ENCODE results near the gene ANKRD53.
A peak's percentile ranks its signal among the peaks of the same experiment; 100 is the strongest.
"Not testable (repeated sequence)": the region's sequence is repeated elsewhere in the genome, so short reads cannot be mapped to it uniquely, and the experiment has no call there.

The ANKRD53 gene

DNA sequence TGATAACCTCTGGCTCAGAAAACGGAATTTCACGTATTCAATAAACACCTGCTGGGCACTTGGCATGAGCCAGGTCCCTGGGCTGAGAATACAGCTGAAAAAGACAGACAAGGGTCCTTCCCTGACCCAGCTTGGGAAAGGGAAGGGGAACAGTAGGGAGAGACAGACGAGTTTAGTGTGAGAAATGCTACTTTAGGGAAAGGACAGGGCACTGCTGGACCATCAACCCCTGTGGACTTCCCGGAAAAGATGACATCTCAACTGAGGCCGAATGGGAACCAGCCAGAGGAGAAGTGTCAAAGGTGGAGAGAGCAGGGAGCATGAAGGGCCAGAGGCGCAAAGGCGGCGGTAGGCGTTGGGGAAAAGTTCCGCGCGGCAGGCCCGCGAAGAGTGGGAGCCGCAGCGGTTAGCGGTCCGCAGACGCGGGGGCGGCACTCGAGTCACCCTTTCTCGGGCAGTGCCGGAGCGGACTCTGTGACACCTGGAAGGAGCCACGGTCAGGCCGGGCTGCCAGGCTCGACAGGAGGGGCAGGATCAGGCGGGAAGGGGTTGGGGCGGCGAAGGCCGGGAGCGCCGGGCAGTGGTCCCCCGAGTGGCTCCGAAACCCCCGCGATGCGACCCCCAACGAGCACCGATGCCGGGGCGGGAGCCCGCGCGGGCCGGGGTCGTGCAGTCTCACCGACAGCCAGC lies 15.7 kb downstream of the ANKRD53 start:
- TF ChIP-seq, protein P1, sequence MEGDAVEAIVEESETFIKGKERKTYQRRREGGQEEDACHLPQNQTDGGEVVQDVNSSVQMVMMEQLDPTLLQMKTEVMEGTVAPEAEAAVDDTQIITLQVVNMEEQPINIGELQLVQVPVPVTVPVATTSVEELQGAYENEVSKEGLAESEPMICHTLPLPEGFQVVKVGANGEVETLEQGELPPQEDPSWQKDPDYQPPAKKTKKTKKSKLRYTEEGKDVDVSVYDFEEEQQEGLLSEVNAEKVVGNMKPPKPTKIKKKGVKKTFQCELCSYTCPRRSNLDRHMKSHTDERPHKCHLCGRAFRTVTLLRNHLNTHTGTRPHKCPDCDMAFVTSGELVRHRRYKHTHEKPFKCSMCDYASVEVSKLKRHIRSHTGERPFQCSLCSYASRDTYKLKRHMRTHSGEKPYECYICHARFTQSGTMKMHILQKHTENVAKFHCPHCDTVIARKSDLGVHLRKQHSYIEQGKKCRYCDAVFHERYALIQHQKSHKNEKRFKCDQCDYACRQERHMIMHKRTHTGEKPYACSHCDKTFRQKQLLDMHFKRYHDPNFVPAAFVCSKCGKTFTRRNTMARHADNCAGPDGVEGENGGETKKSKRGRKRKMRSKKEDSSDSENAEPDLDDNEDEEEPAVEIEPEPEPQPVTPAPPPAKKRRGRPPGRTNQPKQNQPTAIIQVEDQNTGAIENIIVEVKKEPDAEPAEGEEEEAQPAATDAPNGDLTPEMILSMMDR (IDR thresholded peaks at IDR 0.05; ENCODE audit: low read depth, low read length): no peak
- H3K4me3 ChIP-seq (replicated peaks in 1 of 2; ENCODE audit: low read depth in 2 of 2, low read length in 2 of 2): peak overlapping the region; percentile 93 to 94
- DNase-seq (ENCODE audit: low read depth in 2 of 2): peak in 1 of 2 donors; percentile 14

DNA sequence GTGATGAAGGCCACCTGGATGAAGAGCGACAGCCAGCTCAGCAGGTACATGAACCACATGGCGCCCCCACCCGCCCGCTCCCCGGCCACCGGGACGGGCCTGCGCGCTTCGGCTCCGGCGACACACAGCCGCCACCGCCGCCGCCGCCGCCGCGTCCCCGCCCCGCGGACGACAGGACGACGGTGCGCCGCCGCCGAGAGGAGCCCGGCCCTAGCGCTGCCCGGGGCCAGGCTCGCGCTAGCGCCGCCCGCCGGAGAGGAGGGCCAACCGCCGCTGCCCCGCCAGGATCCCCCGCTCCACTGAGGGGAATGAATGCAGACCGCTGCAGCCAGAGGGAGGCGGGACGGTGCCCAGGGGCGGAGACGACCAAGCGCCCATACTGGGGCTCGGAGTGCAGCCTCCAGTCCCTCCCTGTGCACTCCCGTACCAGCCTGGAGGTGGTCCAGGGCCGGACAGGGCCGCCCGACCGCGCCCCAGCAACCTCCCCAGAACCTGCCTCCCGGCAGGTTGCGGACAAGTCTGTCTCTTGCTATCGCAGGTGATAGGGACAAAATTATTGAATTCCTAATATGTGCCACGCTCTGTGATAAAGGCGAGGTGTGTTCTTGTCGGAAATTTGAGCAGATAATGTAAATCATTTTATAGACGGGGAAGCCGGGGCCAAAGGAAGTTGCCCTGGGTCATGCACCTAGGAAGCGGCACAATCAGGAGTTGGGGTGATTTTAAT lies 16.4 kb downstream of the ANKRD53 start, which contains the start of gene TEX261:
Gene TEX261, minus strand, starts transcription at position 175 of the 727 bp plus-strand sequence. Its CDS starts 116 bp downstream, at position 59.
- TF ChIP-seq, protein P1 (IDR thresholded peaks at IDR 0.05; ENCODE audit: low read depth, low read length): peak; percentile 50
- peak; percentile 82 to 89 for DNase-seq (ENCODE audit: low read depth in 2 of 2)
- peak within 1 kb of the TSS; percentile 93 to 94 for H3K4me3 ChIP-seq (replicated peaks in 1 of 2; ENCODE audit: low read depth in 2 of 2, low read length in 2 of 2)

DNA sequence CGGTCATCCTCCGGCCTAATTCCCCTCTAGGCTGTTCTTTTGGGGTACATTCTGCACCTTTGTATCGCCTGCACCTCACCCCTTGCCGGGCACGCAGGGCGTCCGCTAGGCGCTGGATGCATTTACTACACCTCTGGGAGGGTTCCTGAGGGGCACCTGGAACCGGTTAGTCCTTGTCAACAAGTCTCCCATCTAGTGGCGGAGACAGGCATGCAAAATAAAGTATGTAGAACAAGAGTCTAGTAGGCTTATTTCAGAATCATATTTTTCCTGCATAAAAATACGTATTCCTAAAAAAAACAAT lies 16.9 kb downstream of the ANKRD53 start:
- H3K4me3 ChIP-seq (replicated peaks in 1 of 2; ENCODE audit: low read depth in 2 of 2, low read length in 2 of 2): peak overlapping the region; percentile 55 to 93
- DNase-seq (ENCODE audit: low read depth in 2 of 2): peak; percentile 23 to 37
- TF ChIP-seq, protein P1 (IDR thresholded peaks at IDR 0.05; ENCODE audit: low read depth, low read length): peak; percentile 45

DNA sequence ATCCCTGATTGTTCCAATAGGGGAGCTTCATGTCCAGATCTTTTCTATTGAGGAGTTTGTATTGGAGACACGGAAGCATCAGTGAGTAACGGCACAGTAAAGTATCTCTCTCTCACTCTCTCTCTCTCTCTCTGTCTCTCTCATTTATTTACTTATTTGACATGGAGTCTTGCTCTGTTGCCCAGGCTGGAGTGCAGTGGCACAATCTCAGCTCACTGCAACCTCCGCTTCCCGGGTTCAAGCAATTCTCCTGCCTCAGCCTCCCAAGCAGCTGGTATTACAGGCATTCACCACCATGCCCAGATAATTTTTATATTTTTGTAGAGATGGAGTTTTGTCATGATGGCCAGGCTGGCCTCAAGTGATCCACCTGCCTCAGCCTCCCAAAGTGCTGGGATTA lies 20.5 kb downstream of the ANKRD53 start:
- DNase-seq (ENCODE audit: low read depth in 2 of 2); H3K4me3 ChIP-seq (replicated peaks in 1 of 2; ENCODE audit: low read depth in 2 of 2, low read length in 2 of 2): not testable (repeated sequence)

DNA sequence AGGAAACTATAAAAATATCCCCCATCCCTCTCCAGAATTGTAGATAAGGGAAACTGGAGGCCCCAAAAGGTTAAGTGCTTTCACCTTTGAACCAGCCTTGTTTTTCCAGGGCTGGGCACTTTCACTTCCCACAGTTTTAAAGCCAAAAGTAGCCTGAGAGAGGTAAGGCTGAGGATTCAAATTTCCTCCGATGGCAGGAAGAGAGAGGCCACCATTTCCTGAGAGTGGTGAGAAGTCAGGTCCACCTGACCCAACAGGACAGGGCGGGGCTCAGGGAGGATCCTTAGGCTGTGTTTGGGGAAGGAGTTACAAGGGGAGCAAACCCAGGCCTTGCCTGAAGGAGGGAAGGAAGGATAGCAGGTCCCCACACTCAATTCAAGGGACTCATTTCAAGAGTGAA lies 20.9 kb downstream of the ANKRD53 start:
- no peak overlapping the region for H3K4me3 ChIP-seq (replicated peaks in 1 of 2; ENCODE audit: low read depth in 2 of 2, low read length in 2 of 2)
- TF ChIP-seq, protein P1 (IDR thresholded peaks at IDR 0.05; ENCODE audit: low read depth, low read length): no peak
- no peak for DNase-seq (ENCODE audit: low read depth in 2 of 2)

DNA sequence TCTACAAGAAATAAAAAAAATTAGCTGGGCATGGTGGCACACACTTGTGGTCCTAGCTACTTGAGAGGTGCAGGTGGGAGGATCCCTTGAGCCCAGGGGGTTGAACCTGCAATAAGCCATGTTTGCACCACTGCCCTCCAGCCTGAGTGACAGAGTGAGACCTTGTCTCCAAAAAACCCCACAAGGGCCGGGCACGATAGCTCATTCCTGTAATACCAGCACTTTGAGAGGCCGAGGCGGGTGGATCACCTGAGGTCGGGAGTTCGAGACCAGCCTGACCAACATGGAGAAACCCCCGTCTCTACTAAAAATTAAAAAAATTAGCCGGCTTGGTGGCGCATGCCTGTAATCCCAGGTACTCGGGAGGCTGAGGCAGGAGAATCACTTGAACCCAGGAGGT lies 21.5 kb downstream of the ANKRD53 start:
- not testable (repeated sequence) for DNase-seq (ENCODE audit: low read depth in 2 of 2); H3K4me3 ChIP-seq (replicated peaks in 1 of 2; ENCODE audit: low read depth in 2 of 2, low read length in 2 of 2)

DNA sequence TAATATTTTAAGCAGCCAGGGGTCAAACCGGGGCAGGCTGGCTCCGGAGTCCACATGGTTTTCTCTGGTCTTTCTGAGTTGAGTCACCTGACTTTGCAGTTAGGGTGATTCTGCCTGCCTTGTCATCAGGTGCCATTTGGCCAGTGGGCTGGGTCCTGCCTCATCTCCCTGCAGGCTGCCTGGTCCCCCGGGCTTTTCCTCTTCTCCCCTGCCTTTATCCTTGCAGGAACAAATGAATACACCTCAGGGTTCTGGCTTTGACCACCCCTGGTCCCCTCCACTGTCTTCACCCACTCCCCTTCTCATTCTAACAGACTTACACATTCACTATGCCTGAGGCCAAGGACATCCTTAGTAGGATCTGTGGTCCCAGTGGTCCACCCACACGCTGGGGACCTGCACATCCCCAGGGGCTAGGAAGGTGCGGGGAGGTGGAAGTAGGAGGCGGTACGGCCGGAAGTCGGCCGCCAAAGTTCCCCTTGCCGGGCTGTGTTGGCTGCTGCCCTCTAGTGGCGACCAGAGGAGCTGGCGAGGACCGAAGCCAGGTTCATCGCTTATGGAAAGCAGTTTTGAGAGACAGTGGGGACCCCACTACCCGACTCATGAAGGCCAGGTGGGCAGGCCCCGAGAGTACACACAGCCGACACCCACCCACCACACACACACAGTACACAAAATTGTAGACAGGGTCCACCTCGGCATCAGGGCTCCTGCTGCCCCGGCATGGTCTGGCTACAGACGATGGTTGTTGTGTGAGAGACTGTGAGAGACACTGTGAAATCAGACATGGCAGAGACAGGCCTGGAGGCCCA lies 22.6 kb downstream of the ANKRD53 start:
- TF ChIP-seq, protein P1 (IDR thresholded peaks at IDR 0.05; ENCODE audit: low read depth, low read length): peak; percentile 98
- DNase-seq (ENCODE audit: low read depth in 2 of 2): peak; percentile 70 to 75
- peak overlapping the region; percentile 13 to 34 for H3K4me3 ChIP-seq (replicated peaks in 1 of 2; ENCODE audit: low read depth in 2 of 2, low read length in 2 of 2)
